GM18498 (cell line): ENCODE measurements around the gene PASK.

Source experiments
- ATAC-seq: cut with Tn5 transposase; IDR thresholded peaks from one replicate; pipeline ENCODE4 v1.9.1; 2021; ENCODE audit warnings: mild to moderate bottlenecking, moderate library complexity; ENCODE audit not compliant: unreplicated experiment

PASK gene

GRCh38 chr2:241128266-241128665, 21.0 kb downstream of the PASK start:
- no peak for ATAC-seq

- ATAC-seq, result no peak
Measured at GRCh38 chr2:241126771-241127202, 22.5 kb downstream of the PASK start.

- ATAC-seq, result no peak
Measured at GRCh38 chr2:241126201-241126611, 23.1 kb downstream of the PASK start.

GRCh38 chr2:241125626-241126025, 23.6 kb downstream of the PASK start:
- no peak for ATAC-seq

GRCh38 chr2:241123816-241124536, 25.3 kb downstream of the PASK start:
- no peak for ATAC-seq

GRCh38 chr2:241122376-241123002, 26.8 kb downstream of the PASK start:
- ATAC-seq, result no peak

GRCh38 chr2:241121008-241121407, 28.3 kb downstream of the PASK start:
- ATAC-seq, result no peak

GRCh38 chr2:241120440-241120839, 28.8 kb downstream of the PASK start:
- no peak for ATAC-seq

- no peak for ATAC-seq
Measured at GRCh38 chr2:241118737-241119505, 30.4 kb downstream of the PASK start.

GRCh38 chr2:241116606-241117560, 32.4 kb downstream of the PASK start:
- ATAC-seq, result no peak

- ATAC-seq, result no peak
Measured at GRCh38 chr2:241115361-241115760, 33.9 kb downstream of the PASK start.

GRCh38 chr2:241114836-241115235, 34.4 kb downstream of the PASK start:
- no peak for ATAC-seq

GRCh38 chr2:241112592-241112991, 36.7 kb downstream of the PASK start:
- ATAC-seq, result no peak

- no peak for ATAC-seq
Measured at GRCh38 chr2:241112046-241112445, 37.2 kb downstream of the PASK start.

- no peak for ATAC-seq
Measured at GRCh38 chr2:241111440-241111805, 37.8 kb downstream of the PASK start.

- peak; percentile 51 for ATAC-seq
Measured at GRCh38 chr2:241110607-241111439, 38.4 kb downstream of the PASK start.

GRCh38 chr2:241110089-241110606, 39.1 kb downstream of the PASK start:
- ATAC-seq, result peak; percentile 9

- ATAC-seq, result no peak
Measured at GRCh38 chr2:241109210-241110088, 39.8 kb downstream of the PASK start.
